Endothelial cell of umbilical vein (primary cell): ENCODE measurements around the gene NAV2. TPM values are rescaled to one million over a fixed set of nuclear protein-coding genes. Genes with fewer than 3 reads are reported as not detected.

Source experiments
- BruUV-seq: library from RNA; stranded (reverse); fragments of 400-500 nt; replicated peaks from 2 replicates; lab custom pipeline; 2021; lab: Mats Ljungman, UMichigan
- CTCF ChIA-PET: fragments of 300-600, 350-600 bp; sonication (Branson Sonifier 250); formaldehyde crosslinking; loops from one replicate; lab custom pipeline; 2021; ENCODE audit warnings: antibody characterized with exemption, inconsistent platforms; lab: Charles Lee
- POLR2A ChIA-PET: fragments of 300-600, 350-600 bp; sonication (Branson Sonifier 250); formaldehyde crosslinking; loops from one replicate; lab custom pipeline; 2021; ENCODE audit warnings: antibody characterized with exemption, inconsistent platforms; lab: Charles Lee
- DNase-seq: peaks from one replicate; pipeline ENCODE4 v3.0.0-alpha.2; 2011; ENCODE audit warnings: low read depth, low spot score
- FAIRE-seq: peaks from 2 replicates; lab custom pipeline; 2011; peaks lifted over from hg19 to GRCh38; lab: Jason Lieb, UNC
- H2AFZ ChIP-seq: 2 replicates; pipeline ENCODE4 v1.6.0; 2012; ENCODE audit warnings: low read depth, low read length, control low read depth, inconsistent platforms
- H3K27ac ChIP-seq: 2 replicates; pipeline ENCODE4 v1.5.1; 2011; ENCODE audit warnings: low read depth, mild to moderate bottlenecking, control low read depth, low read length, moderate library complexity; ENCODE audit not compliant: insufficient read depth
- H3K27me3 ChIP-seq, 2 experiments: 2 replicates each; pipeline versions ENCODE4 v1.6.0 to v1.6.1; 2011; ENCODE audit warnings: low read length in 2 of 2, mixed read lengths in 1 of 2; ENCODE audit not compliant: control insufficient read depth in 2 of 2, insufficient read depth in 2 of 2
- H3K36me3 ChIP-seq, 2 experiments: 2 replicates in 1 of 2; 3 replicates in 1 of 2; pipeline ENCODE4 v1.5.1; 2011; ENCODE audit warnings: low read length in 2 of 2, mild to moderate bottlenecking in 1 of 2, moderate library complexity in 1 of 2; ENCODE audit not compliant: control insufficient read depth in 2 of 2, insufficient read depth in 2 of 2; ENCODE audit errors: extremely low read depth in 1 of 2
- H3K4me1 ChIP-seq: 3 replicates; pipeline ENCODE4 v1.5.1; 2011; ENCODE audit warnings: mild to moderate bottlenecking, low read length; ENCODE audit not compliant: control insufficient read depth, insufficient read depth; ENCODE audit errors: extremely low read depth
- H3K4me2 ChIP-seq: 2 replicates; pipeline ENCODE4 v1.6.1; 2011; ENCODE audit warnings: low read length, control low read depth, mixed read lengths; ENCODE audit not compliant: insufficient read depth
- H3K4me3 ChIP-seq, 3 experiments: fragments of 200-600 bp in 1 of 3; sonication (generic), shearing (Covaris generic) in 1 of 3; replicated peaks in 1 of 3; 2 replicates each; pipeline ENCODE4 v1.5.1; 2011 to 2016; ENCODE audit warnings: control low read depth in 3 of 3, low read length in 3 of 3, mild to moderate bottlenecking in 2 of 3, inconsistent platforms in 1 of 3, low read depth in 1 of 3, moderate library complexity in 1 of 3; ENCODE audit not compliant: insufficient read depth in 1 of 3
- H3K79me2 ChIP-seq: 2 replicates; pipeline ENCODE4 v1.6.0; 2012; ENCODE audit warnings: low read length, inconsistent platforms; ENCODE audit not compliant: control insufficient read depth, insufficient read depth
- H3K9ac ChIP-seq: replicated peaks from 2 replicates; pipeline ENCODE3; 2011; ENCODE audit warnings: low read length, control low read depth; ENCODE audit not compliant: insufficient read depth; ENCODE audit errors: extremely low read depth
- H3K9me1 ChIP-seq: replicated peaks from 3 replicates; pipeline ENCODE4 v1.6.0; 2011; ENCODE audit warnings: mild to moderate bottlenecking, low read length; ENCODE audit not compliant: control insufficient read depth, insufficient read depth; ENCODE audit errors: extremely low read depth
- H3K9me3 ChIP-seq: replicated peaks from 2 replicates; pipeline ENCODE4 v1.5.1; 2012; ENCODE audit warnings: low read length, inconsistent platforms; ENCODE audit not compliant: control insufficient read depth, insufficient read depth
- H4K20me1 ChIP-seq: replicated peaks from 2 replicates; pipeline ENCODE3; 2011; ENCODE audit warnings: mild to moderate bottlenecking, low read length; ENCODE audit not compliant: control insufficient read depth, insufficient read depth; ENCODE audit errors: extremely low read depth
- EZH2 ChIP-seq: IDR thresholded peaks from 2 replicates; pipeline ENCODE4 v1.6.1; 2012; ENCODE audit warnings: borderline replicate concordance, low read depth, mild to moderate bottlenecking, moderate library complexity, low read length, inconsistent platforms; ENCODE audit not compliant: severe bottlenecking
- FOS ChIP-seq: IDR thresholded peaks from 2 replicates; pipeline ENCODE4 v1.6.1; 2011; ENCODE audit warnings: mild to moderate bottlenecking, low read length, moderate library complexity, borderline replicate concordance; ENCODE audit not compliant: insufficient read depth
- GATA2 ChIP-seq: IDR thresholded peaks from 2 replicates; pipeline ENCODE4 v1.7.0; 2011; ENCODE audit warnings: low read depth, mild to moderate bottlenecking, moderate library complexity, mixed read lengths, low read length; ENCODE audit not compliant: insufficient read length, insufficient read depth
- JUN ChIP-seq: IDR thresholded peaks from 2 replicates; pipeline ENCODE4 v1.6.1; 2011; ENCODE audit warnings: borderline replicate concordance, low read depth; ENCODE audit not compliant: insufficient read length, insufficient read depth
- MAX ChIP-seq: IDR thresholded peaks from 2 replicates; pipeline ENCODE4 v1.6.1; 2011; ENCODE audit not compliant: insufficient read depth, insufficient read length
- MYC ChIP-seq: IDR thresholded peaks from one replicate; pipeline ENCODE4 v1.6.1; 2011; ENCODE audit warnings: mild to moderate bottlenecking, low read depth, low read length
- POLR2A ChIP-seq: IDR thresholded peaks from 2 replicates; pipeline ENCODE4 v1.6.1; 2012; ENCODE audit warnings: low read depth, mild to moderate bottlenecking, control low read depth, low read length
- POLR2AphosphoS5 ChIP-seq: IDR thresholded peaks from 2 replicates; pipeline ENCODE4 v1.6.1; 2012; ENCODE audit warnings: low read depth, mild to moderate bottlenecking, control low read depth, low read length, moderate library complexity; ENCODE audit not compliant: insufficient read depth
- dilution Hi-C: fragments of 300-500 bp; cut with MboI; formaldehyde crosslinking; loops from one replicate; pipeline ENCODE4 v1.15.0; 2019; ENCODE audit warnings: low sequenced_read_pairs; ENCODE audit not compliant: extremely low pct_ligation_motif_present
- intact Hi-C: fragments of 100-400 bp; cut with micrococcal nuclease; formaldehyde crosslinking; loops from one replicate; pipeline ENCODE4 v1.10.0; 2022
- polyA plus RNA-seq, 4 experiments: library from polyadenylated mRNA; depleted of rRNA in 3 of 4; stranded (reverse) in 3 of 4; unstranded in 1 of 4; fragments of >200 nt; gene quantifications; 2 replicates each; pipeline versions ENCODE4 v1.2.1 to v1.2.3, GENCODE V29; 2011 to 2012; ENCODE audit warnings: missing spikeins in 1 of 4
- total RNA-seq: library from RNA; stranded (reverse); gene quantifications from 2 replicates; pipeline ENCODE4 v1.2.3, GENCODE V29; 2021
- TF ChIP-seq, protein P1 (sequence below), 2 donors: IDR thresholded peaks; 1 replicate in 1 of 2; 2 replicates in 1 of 2; pipeline ENCODE4 v1.5.1; 2011; ENCODE audit warnings: low read length in 2 of 2, mild to moderate bottlenecking in 2 of 2, moderate library complexity in 2 of 2, control low read depth in 1 of 2, inconsistent platforms in 1 of 2, low read depth in 1 of 2; ENCODE audit not compliant: insufficient read depth in 1 of 2; ENCODE audit errors: extremely low read depth in 1 of 2

The NAV2 gene
- total and polyA plus RNA-seq, 2 donors (not counting 3 experiments of a cell fraction or from before 2014, with no cell fraction given): 10.9 to 68.0 TPM

DNA sequence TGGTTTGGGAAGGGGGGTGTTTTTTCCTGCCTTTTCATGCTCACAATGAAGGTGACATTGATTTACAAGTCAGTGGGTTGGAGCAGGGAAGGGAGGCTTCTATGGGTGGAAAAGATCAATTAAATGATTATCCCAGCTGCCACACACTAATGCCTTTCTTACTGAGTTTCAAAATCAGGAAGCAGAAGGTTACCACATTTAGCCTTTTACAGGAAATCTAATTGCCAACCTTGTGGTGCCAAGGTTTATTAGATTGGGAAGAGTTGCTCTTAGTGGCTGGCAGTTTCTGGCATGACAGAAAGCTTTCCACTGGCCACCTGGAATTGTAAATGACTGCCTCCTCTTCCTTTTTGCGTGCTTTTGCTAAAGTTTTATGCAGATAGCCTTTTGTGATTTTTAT lies 98.7 kb downstream of the NAV2 start:
- intact Hi-C loops: no loop called here

More for the DNA sequence above, 98.7 kb downstream of the NAV2 start:
- Histone ChIP-seq H3K9me1 (no peaks in the 10 kb centered on the region), H3K36me3 (no peaks in the 10 kb centered on the region), H3K27ac (no peak overlapping the region), H3K4me2 (no peak overlapping the region), H2AFZ (no peak overlapping the region), H3K27me3 (no peaks in the 10 kb centered on the region), H3K9me3 (no peaks in the 10 kb centered on the region), H3K4me3 (no peak overlapping the region), H3K79me2 (peaks cover 96% of the 10 kb centered on the region), H3K9ac (no peak overlapping the region), H3K4me1 (peaks cover 4% of the 10 kb centered on the region), H4K20me1 (no peaks in the 10 kb centered on the region)
- TF ChIP-seq EZH2: no peak
- TF ChIP-seq, protein P1, sequence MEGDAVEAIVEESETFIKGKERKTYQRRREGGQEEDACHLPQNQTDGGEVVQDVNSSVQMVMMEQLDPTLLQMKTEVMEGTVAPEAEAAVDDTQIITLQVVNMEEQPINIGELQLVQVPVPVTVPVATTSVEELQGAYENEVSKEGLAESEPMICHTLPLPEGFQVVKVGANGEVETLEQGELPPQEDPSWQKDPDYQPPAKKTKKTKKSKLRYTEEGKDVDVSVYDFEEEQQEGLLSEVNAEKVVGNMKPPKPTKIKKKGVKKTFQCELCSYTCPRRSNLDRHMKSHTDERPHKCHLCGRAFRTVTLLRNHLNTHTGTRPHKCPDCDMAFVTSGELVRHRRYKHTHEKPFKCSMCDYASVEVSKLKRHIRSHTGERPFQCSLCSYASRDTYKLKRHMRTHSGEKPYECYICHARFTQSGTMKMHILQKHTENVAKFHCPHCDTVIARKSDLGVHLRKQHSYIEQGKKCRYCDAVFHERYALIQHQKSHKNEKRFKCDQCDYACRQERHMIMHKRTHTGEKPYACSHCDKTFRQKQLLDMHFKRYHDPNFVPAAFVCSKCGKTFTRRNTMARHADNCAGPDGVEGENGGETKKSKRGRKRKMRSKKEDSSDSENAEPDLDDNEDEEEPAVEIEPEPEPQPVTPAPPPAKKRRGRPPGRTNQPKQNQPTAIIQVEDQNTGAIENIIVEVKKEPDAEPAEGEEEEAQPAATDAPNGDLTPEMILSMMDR (IDR thresholded peaks at IDR 0.05; ENCODE audit: extremely low read depth in 1 of 2, insufficient read depth in 1 of 2, low read depth in 1 of 2, low read length in 2 of 2): no peak
- no peak for TF ChIP-seq MAX
- no peak for TF ChIP-seq FOS
- no peak for TF ChIP-seq GATA2
- TF ChIP-seq POLR2AphosphoS5: no peak
- TF ChIP-seq JUN: no peak
- no peak for TF ChIP-seq POLR2A
- no peak for TF ChIP-seq MYC
- BruUV-seq: no TSS peak
- ChIA-PET POLR2A (no interaction called here), CTCF (interaction anchor here (1.2 to 2.2 kb wide), 3 partner anchors 28 to 253 kb away, joined by 3 to 7 read pairs (median 5); no protein-coding TSS in a partner anchor)
- FAIRE-seq: no peak
- dilution Hi-C loops: no loop called here
- DNase-seq: no peak
